ENCODE results near the gene CMTR1.

DNA sequence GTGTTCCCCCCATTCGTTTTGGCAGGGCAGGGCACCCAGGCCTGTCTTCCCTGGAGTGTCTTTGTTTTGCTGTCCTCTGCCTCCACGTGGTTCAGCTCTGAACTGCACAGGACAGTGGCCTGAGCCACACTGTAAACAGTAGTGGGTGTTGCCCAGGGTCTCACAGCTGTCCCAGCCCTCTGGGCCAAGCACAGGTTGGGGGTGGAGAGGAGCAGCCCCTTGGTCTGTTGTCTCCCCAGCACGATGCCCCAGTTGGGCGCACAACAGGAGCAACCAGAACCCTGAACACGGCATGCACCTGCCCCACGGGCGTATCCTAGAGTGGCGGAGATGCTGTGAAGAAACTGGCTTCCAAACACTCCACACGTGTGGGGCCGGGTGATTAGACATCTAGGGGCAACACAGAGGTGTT lies 52.3 kb downstream of the CMTR1 start:
- TF ChIP-seq POLR2A (IDR thresholded peaks at IDR 0.05) (no peak), POLR2AphosphoS5 (IDR thresholded peaks at IDR 0.05) (no peak)
- TF ChIP-seq, protein P1, sequence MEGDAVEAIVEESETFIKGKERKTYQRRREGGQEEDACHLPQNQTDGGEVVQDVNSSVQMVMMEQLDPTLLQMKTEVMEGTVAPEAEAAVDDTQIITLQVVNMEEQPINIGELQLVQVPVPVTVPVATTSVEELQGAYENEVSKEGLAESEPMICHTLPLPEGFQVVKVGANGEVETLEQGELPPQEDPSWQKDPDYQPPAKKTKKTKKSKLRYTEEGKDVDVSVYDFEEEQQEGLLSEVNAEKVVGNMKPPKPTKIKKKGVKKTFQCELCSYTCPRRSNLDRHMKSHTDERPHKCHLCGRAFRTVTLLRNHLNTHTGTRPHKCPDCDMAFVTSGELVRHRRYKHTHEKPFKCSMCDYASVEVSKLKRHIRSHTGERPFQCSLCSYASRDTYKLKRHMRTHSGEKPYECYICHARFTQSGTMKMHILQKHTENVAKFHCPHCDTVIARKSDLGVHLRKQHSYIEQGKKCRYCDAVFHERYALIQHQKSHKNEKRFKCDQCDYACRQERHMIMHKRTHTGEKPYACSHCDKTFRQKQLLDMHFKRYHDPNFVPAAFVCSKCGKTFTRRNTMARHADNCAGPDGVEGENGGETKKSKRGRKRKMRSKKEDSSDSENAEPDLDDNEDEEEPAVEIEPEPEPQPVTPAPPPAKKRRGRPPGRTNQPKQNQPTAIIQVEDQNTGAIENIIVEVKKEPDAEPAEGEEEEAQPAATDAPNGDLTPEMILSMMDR (IDR thresholded peaks at IDR 0.05): no peak

Data from breast epithelium (tissue), 3 donors.